ENCODE measurements around the gene TICRR. TPM values are rescaled to one million over a fixed set of nuclear protein-coding genes. Genes with fewer than 3 reads are reported as not detected.

The TICRR gene
- total and polyA plus RNA-seq, 9 donors: 0.08 to 0.32 (median 0.25) TPM

GRCh38 chr15:89653578-89653977 is 78.3 kb downstream of the TICRR start:
- Histone ChIP-seq H3K27me3 (no peaks in the 10 kb centered on the region), H3K4me1 (ENCODE audit: insufficient read depth) (peaks cover 4% of the 10 kb centered on the region), H3K9me3 (no peaks in the 10 kb centered on the region), H3K36me3 (no peaks in the 10 kb centered on the region), H3K27ac (no peak overlapping the region), H3K4me3 (no peak overlapping the region)
- peak in 2 of 5 donors; percentile 1 to 5 for DNase-seq
- TF ChIP-seq EP300 (IDR thresholded peaks at IDR 0.05) (no peak), POLR2A (IDR thresholded peaks at IDR 0.05) (no peak), CTCF (IDR thresholded peaks at IDR 0.05) (no peak)
- intact Hi-C loops (cut with DNase I): no loop called here
- 95 to 96% (median 95%) methylated on average over 2 of the region's 2 CpGs for WGBS, 3 donors

- TF ChIP-seq CTCF (IDR thresholded peaks at IDR 0.05) (no peak), EP300 (IDR thresholded peaks at IDR 0.05) (no peak), POLR2A (IDR thresholded peaks at IDR 0.05) (no peak)
- Histone ChIP-seq H3K4me1 (ENCODE audit: insufficient read depth) (peaks cover 4% of the 10 kb centered on the region), H3K36me3 (no peaks in the 10 kb centered on the region), H3K9me3 (no peaks in the 10 kb centered on the region), H3K27ac (peak overlapping the region in 1 of 2 donors; percentile 55), H3K4me3 (peak overlapping the region; percentile 51), H3K27me3 (no peaks in the 10 kb centered on the region)
- intact Hi-C loops (cut with DNase I): no loop called here
- DNase-seq: peak in 1 of 5 donors; percentile 21
- 15 to 19% (median 17%) methylated on average over 14 of the region's 14 CpGs for WGBS, 3 donors
These were observed 79.1 kb downstream of the TICRR start for GRCh38 chr15:89654301-89654761.

- intact Hi-C loops (cut with DNase I): no loop called here
- Histone ChIP-seq H3K36me3 (no peaks in the 10 kb centered on the region), H3K4me3 (peak within 1 kb of the TSS; percentile 51), H3K4me1 (ENCODE audit: insufficient read depth) (peaks cover 4% of the 10 kb centered on the region), H3K27ac (peak within 1 kb of the TSS in 1 of 2 donors; percentile 55), H3K9me3 (no peaks in the 10 kb centered on the region), H3K27me3 (no peaks in the 10 kb centered on the region)
- DNase-seq: peak; percentile 48 to 74 (median 61)
- TF ChIP-seq EP300 (IDR thresholded peaks at IDR 0.05) (no peak), POLR2A (IDR thresholded peaks at IDR 0.05) (no peak)
- 1% methylated on average over 70 to 87 of the region's 87 CpGs for WGBS, 3 donors
These were observed 79.9 kb downstream of the TICRR start, which contains the start of gene KIF7 for GRCh38 chr15:89654847-89655805. TSS of gene KIF7 (minus strand) at chr15:89655467. CDS start at chr15:89652930, 2,537 bp downstream.

- DNase-seq: no peak
- Histone ChIP-seq H3K4me1 (ENCODE audit: insufficient read depth) (peaks cover 4% of the 10 kb centered on the region), H3K27ac (no peak overlapping the region), H3K9me3 (no peaks in the 10 kb centered on the region), H3K4me3 (no peak overlapping the region), H3K36me3 (no peaks in the 10 kb centered on the region), H3K27me3 (no peaks in the 10 kb centered on the region)
- TF ChIP-seq POLR2A (IDR thresholded peaks at IDR 0.05): no peak
- 79 to 80% (median 80%) methylated on average over 7 of the region's 7 CpGs for WGBS, 3 donors
- intact Hi-C loops (cut with DNase I): no loop called here
These were observed 81.0 kb downstream of the TICRR start for GRCh38 chr15:89656116-89656815.

GRCh38 chr15:89657686-89658200 is 82.5 kb downstream of the TICRR start:
- peaks cover 4% of the 10 kb centered on the region for H3K4me1 ChIP-seq (ENCODE audit: insufficient read depth)
- H3K27ac ChIP-seq: no peak overlapping the region
- intact Hi-C loops (cut with DNase I): no loop called here
- 83 to 88% (median 83%) methylated on average over 5 of the region's 5 CpGs for whole genome bisulfite sequencing, 3 donors
- no peaks in the 10 kb centered on the region for H3K9me3 ChIP-seq
- TF ChIP-seq CTCF (IDR thresholded peaks at IDR 0.05) (no peak), EP300 (IDR thresholded peaks at IDR 0.05) (no peak), POLR2A (IDR thresholded peaks at IDR 0.05) (no peak)
- DNase-seq: no peak
- H3K27me3 ChIP-seq: no peaks in the 10 kb centered on the region
- no peak overlapping the region for H3K4me3 ChIP-seq
- no peaks in the 10 kb centered on the region for H3K36me3 ChIP-seq

Data from ovary (tissue), 9 donors.